ENCODE data around the gene ABI3BP.

DNA sequence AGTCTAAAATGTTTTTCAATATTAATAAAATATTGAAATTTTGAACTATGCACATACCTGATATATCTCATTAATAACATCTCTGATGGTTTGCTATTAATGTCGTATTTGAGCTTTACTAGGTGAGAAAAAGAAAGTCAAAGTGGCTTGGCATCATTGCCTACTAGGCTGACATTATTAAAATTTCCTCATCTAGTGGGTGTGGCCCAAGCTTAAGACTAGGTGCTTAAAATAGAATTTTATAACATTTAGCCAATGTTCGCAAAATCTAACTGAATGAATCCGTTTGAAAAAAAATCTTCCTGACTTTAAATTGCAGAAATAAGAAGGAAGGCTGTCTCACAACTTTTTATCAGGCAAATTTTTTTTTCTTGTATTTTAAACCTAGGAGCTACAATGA lies 46.1 kb downstream of the ABI3BP start:
- TF ChIP-seq, protein P1, sequence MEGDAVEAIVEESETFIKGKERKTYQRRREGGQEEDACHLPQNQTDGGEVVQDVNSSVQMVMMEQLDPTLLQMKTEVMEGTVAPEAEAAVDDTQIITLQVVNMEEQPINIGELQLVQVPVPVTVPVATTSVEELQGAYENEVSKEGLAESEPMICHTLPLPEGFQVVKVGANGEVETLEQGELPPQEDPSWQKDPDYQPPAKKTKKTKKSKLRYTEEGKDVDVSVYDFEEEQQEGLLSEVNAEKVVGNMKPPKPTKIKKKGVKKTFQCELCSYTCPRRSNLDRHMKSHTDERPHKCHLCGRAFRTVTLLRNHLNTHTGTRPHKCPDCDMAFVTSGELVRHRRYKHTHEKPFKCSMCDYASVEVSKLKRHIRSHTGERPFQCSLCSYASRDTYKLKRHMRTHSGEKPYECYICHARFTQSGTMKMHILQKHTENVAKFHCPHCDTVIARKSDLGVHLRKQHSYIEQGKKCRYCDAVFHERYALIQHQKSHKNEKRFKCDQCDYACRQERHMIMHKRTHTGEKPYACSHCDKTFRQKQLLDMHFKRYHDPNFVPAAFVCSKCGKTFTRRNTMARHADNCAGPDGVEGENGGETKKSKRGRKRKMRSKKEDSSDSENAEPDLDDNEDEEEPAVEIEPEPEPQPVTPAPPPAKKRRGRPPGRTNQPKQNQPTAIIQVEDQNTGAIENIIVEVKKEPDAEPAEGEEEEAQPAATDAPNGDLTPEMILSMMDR (IDR thresholded peaks at IDR 0.05; ENCODE audit: insufficient read depth, low read length, poor library complexity, severe bottlenecking), result no peak
- no peak for TF ChIP-seq EZH2phosphoT487 (conservative IDR thresholded peaks at IDR 0.05; ENCODE audit: low read length)

All from SU-DHL-6 (cell line).